Measurements from ENCODE around the gene GPAT3.

Gene GPAT3

GRCh38 chr4:83542225-83542624, 6.3 kb downstream of the GPAT3 start:
- H3K79me2 ChIP-seq (ENCODE audit: control insufficient read depth, insufficient read depth, low read length, poor library complexity), result no peaks in the 10 kb centered on the region
- no peak overlapping the region for H3K4me3 ChIP-seq (ENCODE audit: low read depth, low read length)
- no peak overlapping the region for H3K4me2 ChIP-seq (ENCODE audit: low read length)
- H4K12ac ChIP-seq (ENCODE audit: low read depth, low read length), result no peak overlapping the region
- no peak overlapping the region for H4K91ac ChIP-seq (ENCODE audit: low read depth, low read length)
- H4K8ac ChIP-seq (ENCODE audit: low read depth, low read length), result no peak overlapping the region
- H3K4me1 ChIP-seq (ENCODE audit: control insufficient read depth in 1 of 2, insufficient read depth in 2 of 2, low read length in 2 of 2), result no peaks in the 10 kb centered on the region
- no peak overlapping the region for H3K14ac ChIP-seq (ENCODE audit: low read length)
- H3K79me1 ChIP-seq (ENCODE audit: low read length), result no peaks in the 10 kb centered on the region
- H3K23ac ChIP-seq (ENCODE audit: low read length), result no peak overlapping the region
- H3K4ac ChIP-seq (ENCODE audit: low read depth, low read length), result no peak overlapping the region
- H3K18ac ChIP-seq (ENCODE audit: low read length), result no peak overlapping the region
- no peak overlapping the region for H2AK5ac ChIP-seq (ENCODE audit: low read length)
- H2BK12ac ChIP-seq (ENCODE audit: low read length), result no peak overlapping the region
- H2BK120ac ChIP-seq (ENCODE audit: insufficient read depth, low read length, poor library complexity), result no peak overlapping the region
- H3K9ac ChIP-seq (ENCODE audit: low read length), result no peak overlapping the region
- no peak for DNase-seq
- no peaks in the 10 kb centered on the region for H3K27me3 ChIP-seq (ENCODE audit: insufficient read depth, low read length)
- H3K36me3 ChIP-seq (ENCODE audit: control insufficient read depth in 1 of 2, insufficient read depth in 2 of 2, low read length in 2 of 2), result no peaks in the 10 kb centered on the region
- no peaks in the 10 kb centered on the region for H3K9me3 ChIP-seq (ENCODE audit: insufficient read depth, low read depth, low read length)
- no peak overlapping the region for H2AFZ ChIP-seq (ENCODE audit: insufficient read depth, low read length, poor library complexity)
- no CpG with 5 or more reads among the region's 5 CpGs for WGBS (ENCODE audit: extremely low coverage, insufficient coverage, insufficient read length)
- H3K27ac ChIP-seq (ENCODE audit: low read depth, low read length), result no peak overlapping the region
- no peak overlapping the region for H2BK5ac ChIP-seq (ENCODE audit: low read depth, low read length, poor library complexity)

GRCh38 chr4:83546786-83547185, 10.9 kb downstream of the GPAT3 start:
- H3K4me1 ChIP-seq (ENCODE audit: control insufficient read depth in 1 of 2, insufficient read depth in 2 of 2, low read length in 2 of 2), result no peaks in the 10 kb centered on the region
- no CpG with 5 or more reads among the region's 3 CpGs for whole genome bisulfite sequencing (ENCODE audit: extremely low coverage, insufficient coverage, insufficient read length)
- no peak overlapping the region for H4K91ac ChIP-seq (ENCODE audit: low read depth, low read length)
- H3K9me3 ChIP-seq (ENCODE audit: insufficient read depth, low read depth, low read length), result no peaks in the 10 kb centered on the region
- no peak overlapping the region for H2AK5ac ChIP-seq (ENCODE audit: low read length)
- no peaks in the 10 kb centered on the region for H3K79me2 ChIP-seq (ENCODE audit: control insufficient read depth, insufficient read depth, low read length, poor library complexity)
- no peak overlapping the region for H3K4ac ChIP-seq (ENCODE audit: low read depth, low read length)
- no peak overlapping the region for H4K12ac ChIP-seq (ENCODE audit: low read depth, low read length)
- no peaks in the 10 kb centered on the region for H3K36me3 ChIP-seq (ENCODE audit: control insufficient read depth in 1 of 2, insufficient read depth in 2 of 2, low read length in 2 of 2)
- no peak overlapping the region for H3K23ac ChIP-seq (ENCODE audit: low read length)
- H2AFZ ChIP-seq (ENCODE audit: insufficient read depth, low read length, poor library complexity), result no peak overlapping the region
- no peak overlapping the region for H3K4me2 ChIP-seq (ENCODE audit: low read length)
- no peak overlapping the region for H2BK120ac ChIP-seq (ENCODE audit: insufficient read depth, low read length, poor library complexity)
- no peak overlapping the region for H3K27ac ChIP-seq (ENCODE audit: low read depth, low read length)
- H3K79me1 ChIP-seq (ENCODE audit: low read length), result peaks cover 1% of the 10 kb centered on the region
- no peak overlapping the region for H2BK5ac ChIP-seq (ENCODE audit: low read depth, low read length, poor library complexity)
- H3K14ac ChIP-seq (ENCODE audit: low read length), result no peak overlapping the region
- no peak overlapping the region for H3K9ac ChIP-seq (ENCODE audit: low read length)
- no peak overlapping the region for H4K8ac ChIP-seq (ENCODE audit: low read depth, low read length)
- no peaks in the 10 kb centered on the region for H3K27me3 ChIP-seq (ENCODE audit: insufficient read depth, low read length)
- H3K18ac ChIP-seq (ENCODE audit: low read length), result no peak overlapping the region
- H3K4me3 ChIP-seq (ENCODE audit: low read depth, low read length), result no peak overlapping the region
- DNase-seq, result peak in 1 of 2 donors; percentile 4
- H2BK12ac ChIP-seq (ENCODE audit: low read length), result no peak overlapping the region

GRCh38 chr4:83548151-83548905, 12.4 kb downstream of the GPAT3 start:
- no peaks in the 10 kb centered on the region for H3K27me3 ChIP-seq (ENCODE audit: insufficient read depth, low read length)
- no peak overlapping the region for H2BK12ac ChIP-seq (ENCODE audit: low read length)
- H3K14ac ChIP-seq (ENCODE audit: low read length), result no peak overlapping the region
- peaks cover 2% of the 10 kb centered on the region in 2 experiments for H3K4me1 ChIP-seq (ENCODE audit: control insufficient read depth in 1 of 2, insufficient read depth in 2 of 2, low read length in 2 of 2)
- H3K18ac ChIP-seq (ENCODE audit: low read length), result no peak overlapping the region
- no peaks in the 10 kb centered on the region for H3K9me3 ChIP-seq (ENCODE audit: insufficient read depth, low read depth, low read length)
- H3K4ac ChIP-seq (ENCODE audit: low read depth, low read length), result no peak overlapping the region
- H4K8ac ChIP-seq (ENCODE audit: low read depth, low read length), result no peak overlapping the region
- H2AFZ ChIP-seq (ENCODE audit: insufficient read depth, low read length, poor library complexity), result no peak overlapping the region
- H3K79me2 ChIP-seq (ENCODE audit: control insufficient read depth, insufficient read depth, low read length, poor library complexity), result no peaks in the 10 kb centered on the region
- H4K91ac ChIP-seq (ENCODE audit: low read depth, low read length), result peak overlapping the region; percentile 18
- peak; percentile 89 to 93 for DNase-seq
- H3K79me1 ChIP-seq (ENCODE audit: low read length), result peaks cover 1% of the 10 kb centered on the region
- no peak overlapping the region for H3K9ac ChIP-seq (ENCODE audit: low read length)
- no peak overlapping the region for H3K4me3 ChIP-seq (ENCODE audit: low read depth, low read length)
- no peak overlapping the region for H3K27ac ChIP-seq (ENCODE audit: low read depth, low read length)
- H4K12ac ChIP-seq (ENCODE audit: low read depth, low read length), result no peak overlapping the region
- H3K23ac ChIP-seq (ENCODE audit: low read length), result no peak overlapping the region
- H2BK120ac ChIP-seq (ENCODE audit: insufficient read depth, low read length, poor library complexity), result no peak overlapping the region
- H2AK5ac ChIP-seq (ENCODE audit: low read length), result no peak overlapping the region
- WGBS (ENCODE audit: extremely low coverage, insufficient coverage, insufficient read length), result no CpG with 5 or more reads among the region's 7 CpGs
- H2BK5ac ChIP-seq (ENCODE audit: low read depth, low read length, poor library complexity), result no peak overlapping the region
- no peaks in the 10 kb centered on the region for H3K36me3 ChIP-seq (ENCODE audit: control insufficient read depth in 1 of 2, insufficient read depth in 2 of 2, low read length in 2 of 2)
- no peak overlapping the region for H3K4me2 ChIP-seq (ENCODE audit: low read length)

- WGBS (ENCODE audit: extremely low coverage, insufficient coverage, insufficient read length), result no CpG with 5 or more reads among the region's 3 CpGs
- H4K12ac ChIP-seq (ENCODE audit: low read depth, low read length), result no peak overlapping the region
- H2BK5ac ChIP-seq (ENCODE audit: low read depth, low read length, poor library complexity), result no peak overlapping the region
- H3K36me3 ChIP-seq (ENCODE audit: control insufficient read depth in 1 of 2, insufficient read depth in 2 of 2, low read length in 2 of 2), result no peaks in the 10 kb centered on the region
- no peak overlapping the region for H3K4ac ChIP-seq (ENCODE audit: low read depth, low read length)
- no peaks in the 10 kb centered on the region for H3K9me3 ChIP-seq (ENCODE audit: insufficient read depth, low read depth, low read length)
- no peak overlapping the region for H4K91ac ChIP-seq (ENCODE audit: low read depth, low read length)
- H2BK120ac ChIP-seq (ENCODE audit: insufficient read depth, low read length, poor library complexity), result no peak overlapping the region
- peaks cover 1% of the 10 kb centered on the region for H3K79me1 ChIP-seq (ENCODE audit: low read length)
- H3K23ac ChIP-seq (ENCODE audit: low read length), result no peak overlapping the region
- no peak overlapping the region for H3K9ac ChIP-seq (ENCODE audit: low read length)
- H4K8ac ChIP-seq (ENCODE audit: low read depth, low read length), result no peak overlapping the region
- no peaks in the 10 kb centered on the region for H3K79me2 ChIP-seq (ENCODE audit: control insufficient read depth, insufficient read depth, low read length, poor library complexity)
- H3K14ac ChIP-seq (ENCODE audit: low read length), result no peak overlapping the region
- no peak overlapping the region for H3K4me3 ChIP-seq (ENCODE audit: low read depth, low read length)
- H3K27ac ChIP-seq (ENCODE audit: low read depth, low read length), result no peak overlapping the region
- H2AFZ ChIP-seq (ENCODE audit: insufficient read depth, low read length, poor library complexity), result no peak overlapping the region
- H3K27me3 ChIP-seq (ENCODE audit: insufficient read depth, low read length), result no peaks in the 10 kb centered on the region
- no peak overlapping the region for H3K4me2 ChIP-seq (ENCODE audit: low read length)
- H2BK12ac ChIP-seq (ENCODE audit: low read length), result no peak overlapping the region
- DNase-seq, result no peak
- no peak overlapping the region for H2AK5ac ChIP-seq (ENCODE audit: low read length)
- H3K18ac ChIP-seq (ENCODE audit: low read length), result no peak overlapping the region
- H3K4me1 ChIP-seq (ENCODE audit: control insufficient read depth in 1 of 2, insufficient read depth in 2 of 2, low read length in 2 of 2), result peaks cover 2% of the 10 kb centered on the region in 2 experiments
These were observed 16.2 kb downstream of the GPAT3 start for GRCh38 chr4:83552083-83552482.
